DOHH2 (cell line): ENCODE data around the gene COPS4.

Experiments
- H3F3A ChIP-seq: fragments of 200-600 bp; sonication (generic), shearing (Covaris generic); 2 replicates; pipeline ENCODE4 v1.6.0; 2016; ENCODE audit warnings: antibody characterized with exemption, mild to moderate bottlenecking; ENCODE audit not compliant: control insufficient read depth, insufficient read depth
- H3K27ac ChIP-seq: fragments of 200-600 bp; sonication (generic); 2 replicates; pipeline ENCODE4 v1.5.1; 2014; ENCODE audit warnings: low read depth, mild to moderate bottlenecking, low read length, moderate library complexity
- H3K27me3 ChIP-seq: fragments of 200-600 bp; sonication (generic); 2 replicates; pipeline ENCODE4 v1.6.1; 2014; ENCODE audit warnings: mild to moderate bottlenecking, low read length, mixed read lengths; ENCODE audit not compliant: control insufficient read depth
- H3K36me3 ChIP-seq: fragments of 200-600 bp; sonication (generic); 2 replicates; pipeline ENCODE4 v1.6.1; 2014; ENCODE audit warnings: mild to moderate bottlenecking, low read length, moderate library complexity, mixed read lengths; ENCODE audit not compliant: control insufficient read depth
- H3K4me1 ChIP-seq: fragments of 200-600 bp; sonication (generic); 2 replicates; pipeline ENCODE4 v1.6.1; 2014; ENCODE audit warnings: mild to moderate bottlenecking, low read length, mixed read lengths; ENCODE audit not compliant: control insufficient read depth
- H3K4me2 ChIP-seq: fragments of 200-600 bp; sonication (generic); 2 replicates; pipeline ENCODE4 v1.6.0; 2014; ENCODE audit warnings: mild to moderate bottlenecking, low read length, moderate library complexity
- H3K4me3 ChIP-seq: fragments of 200-600 bp; sonication (generic); 2 replicates; pipeline ENCODE4 v1.5.1; 2014; ENCODE audit warnings: mild to moderate bottlenecking, low read length, mixed read lengths
- H3K79me2 ChIP-seq: fragments of 200-600 bp; sonication (generic); 2 replicates; pipeline ENCODE4 v1.6.1; 2014; ENCODE audit warnings: mild to moderate bottlenecking, low read length, mixed read lengths; ENCODE audit not compliant: control insufficient read depth
- H3K9me2 ChIP-seq: fragments of 200-600 bp; sonication (generic); replicated peaks from 2 replicates; pipeline ENCODE4 v1.6.1; 2014; ENCODE audit warnings: mild to moderate bottlenecking, low read length, mixed read lengths; ENCODE audit not compliant: control insufficient read depth
- H3K9me3 ChIP-seq: fragments of 200-600 bp; sonication (generic); 2 replicates; pipeline ENCODE4 v1.6.1; 2014; ENCODE audit warnings: antibody characterized with exemption, low read length, mixed read lengths; ENCODE audit not compliant: control insufficient read depth, insufficient read depth
- H4K20me1 ChIP-seq: fragments of 200-600 bp; sonication (generic); 2 replicates; pipeline ENCODE4 v1.6.0; 2014; ENCODE audit warnings: low read depth, mild to moderate bottlenecking, antibody characterized with exemption, low read length, moderate library complexity; ENCODE audit not compliant: control insufficient read depth, insufficient read depth
- CTCF ChIP-seq: fragments of 200-600 bp; sonication (generic); IDR thresholded peaks from one replicate; pipeline ENCODE4 v1.5.1; 2014; ENCODE audit warnings: antibody characterized with exemption, mild to moderate bottlenecking, low read depth, low read length; ENCODE audit not compliant: poor library complexity, severe bottlenecking
- EZH2phosphoT487 ChIP-seq: fragments of 200-600 bp; sonication (generic); IDR thresholded peaks from 2 replicates; pipeline ENCODE4 v1.6.1; 2017; ENCODE audit warnings: borderline replicate concordance, mild to moderate bottlenecking, antibody characterized with exemption, low read length, moderate library complexity, mixed read lengths

COPS4 gene

GRCh38 chr4:83118869-83119268 lies 83.9 kb downstream of the COPS4 start:
- Histone ChIP-seq H3K4me1 (peaks cover 9% of the 10 kb centered on the region), H3K9me2 (no peaks in the 10 kb centered on the region), H3K27me3 (no peaks in the 10 kb centered on the region), H3K9me3 (no peaks in the 10 kb centered on the region), H3K27ac (no peak overlapping the region), H4K20me1 (no peaks in the 10 kb centered on the region), H3K4me2 (no peak overlapping the region), H3K79me2 (no peaks in the 10 kb centered on the region), H3F3A (no peaks in the 10 kb centered on the region), H3K36me3 (no peaks in the 10 kb centered on the region), H3K4me3 (no peak overlapping the region)
- TF ChIP-seq EZH2phosphoT487 (no peak), CTCF (no peak)

- Histone ChIP-seq H3K27ac (no peak overlapping the region), H3K9me2 (no peaks in the 10 kb centered on the region), H3F3A (no peaks in the 10 kb centered on the region), H3K36me3 (no peaks in the 10 kb centered on the region), H3K4me2 (no peak overlapping the region), H3K4me3 (no peak overlapping the region), H3K79me2 (no peaks in the 10 kb centered on the region), H4K20me1 (no peaks in the 10 kb centered on the region), H3K4me1 (peaks cover 3% of the 10 kb centered on the region), H3K9me3 (no peaks in the 10 kb centered on the region), H3K27me3 (no peaks in the 10 kb centered on the region)
- TF ChIP-seq CTCF = no peak
- TF ChIP-seq EZH2phosphoT487 = no peak
These were observed 86.3 kb downstream of the COPS4 start for GRCh38 chr4:83121246-83121645.

- H3K9me2 ChIP-seq = no peaks in the 10 kb centered on the region
- TF ChIP-seq CTCF (no peak), EZH2phosphoT487 (no peak)
- no peaks in the 10 kb centered on the region for H3K9me3 ChIP-seq
- no peaks in the 10 kb centered on the region for H3K79me2 ChIP-seq
- H3K36me3 ChIP-seq = no peaks in the 10 kb centered on the region
- no peaks in the 10 kb centered on the region for H4K20me1 ChIP-seq
- H3K27ac ChIP-seq = no peak overlapping the region
- H3K4me1 ChIP-seq = peaks cover 8% of the 10 kb centered on the region
- H3F3A ChIP-seq = no peaks in the 10 kb centered on the region
- no peak overlapping the region for H3K4me2 ChIP-seq
- H3K27me3 ChIP-seq = no peaks in the 10 kb centered on the region
- no peak overlapping the region for H3K4me3 ChIP-seq
These were observed 89.3 kb downstream of the COPS4 start for GRCh38 chr4:83124111-83124780.
